NCI-H2196 treated with DMSO at 0.1 percent for 48 hours (cell line): ENCODE measurements around the gene HOXD12.

Experiments
- DNase-seq: peaks from one replicate; lab custom pipeline; 2025; ENCODE audit not compliant: unreplicated experiment; lab: John Stamatoyannopoulos, UW

Gene HOXD12

GRCh38 chr2:176130957-176131847 lies 31.6 kb downstream of the HOXD12 start:
- DNase-seq = no peak

GRCh38 chr2:176131848-176132158 lies 32.2 kb downstream of the HOXD12 start:
- DNase-seq = no peak

GRCh38 chr2:176132205-176133171 lies 32.9 kb downstream of the HOXD12 start:
- DNase-seq = no peak

- no peak for DNase-seq
Measured at GRCh38 chr2:176133389-176133788, 33.8 kb downstream of the HOXD12 start.

GRCh38 chr2:176134035-176134434 lies 34.4 kb downstream of the HOXD12 start:
- no peak for DNase-seq

- no peak for DNase-seq
Measured at GRCh38 chr2:176135035-176135440, 35.4 kb downstream of the HOXD12 start.

GRCh38 chr2:176136374-176137251 lies 37.0 kb downstream of the HOXD12 start:
- DNase-seq = no peak

GRCh38 chr2:176137252-176137580 lies 37.6 kb downstream of the HOXD12 start:
- no peak for DNase-seq

- no peak for DNase-seq
Measured at GRCh38 chr2:176137906-176138305, 38.3 kb downstream of the HOXD12 start.

GRCh38 chr2:176138526-176138922 lies 38.9 kb downstream of the HOXD12 start:
- DNase-seq = no peak

- DNase-seq = no peak
Measured at GRCh38 chr2:176138923-176139660, 39.5 kb downstream of the HOXD12 start.

- no peak for DNase-seq
Measured at GRCh38 chr2:176139661-176140512, 40.3 kb downstream of the HOXD12 start.

GRCh38 chr2:176140513-176141317 lies 41.1 kb downstream of the HOXD12 start:
- DNase-seq = peak; percentile 26

GRCh38 chr2:176142281-176142680 lies 42.7 kb downstream of the HOXD12 start:
- DNase-seq = no peak

- no peak for DNase-seq
Measured at GRCh38 chr2:176145085-176145969, 45.7 kb downstream of the HOXD12 start.

GRCh38 chr2:176146101-176146500 lies 46.5 kb downstream of the HOXD12 start:
- no peak for DNase-seq

- no peak for DNase-seq
Measured at GRCh38 chr2:176146645-176147044, 47.0 kb downstream of the HOXD12 start.
